DOHH2 (cell line): ENCODE results near the gene FAIM2.

Experiments used
- H3F3A ChIP-seq: fragments of 200-600 bp; sonication (generic), shearing (Covaris generic); 2 replicates; pipeline ENCODE4 v1.6.0; 2016; ENCODE audit warnings: antibody characterized with exemption, mild to moderate bottlenecking; ENCODE audit not compliant: control insufficient read depth, insufficient read depth
- H3K27ac ChIP-seq: fragments of 200-600 bp; sonication (generic); 2 replicates; pipeline ENCODE4 v1.5.1; 2014; ENCODE audit warnings: low read depth, mild to moderate bottlenecking, low read length, moderate library complexity
- H3K27me3 ChIP-seq: fragments of 200-600 bp; sonication (generic); 2 replicates; pipeline ENCODE4 v1.6.1; 2014; ENCODE audit warnings: mild to moderate bottlenecking, low read length, mixed read lengths; ENCODE audit not compliant: control insufficient read depth
- H3K36me3 ChIP-seq: fragments of 200-600 bp; sonication (generic); 2 replicates; pipeline ENCODE4 v1.6.1; 2014; ENCODE audit warnings: mild to moderate bottlenecking, low read length, moderate library complexity, mixed read lengths; ENCODE audit not compliant: control insufficient read depth
- H3K4me1 ChIP-seq: fragments of 200-600 bp; sonication (generic); 2 replicates; pipeline ENCODE4 v1.6.1; 2014; ENCODE audit warnings: mild to moderate bottlenecking, low read length, mixed read lengths; ENCODE audit not compliant: control insufficient read depth
- H3K4me2 ChIP-seq: fragments of 200-600 bp; sonication (generic); 2 replicates; pipeline ENCODE4 v1.6.0; 2014; ENCODE audit warnings: mild to moderate bottlenecking, low read length, moderate library complexity
- H3K4me3 ChIP-seq: fragments of 200-600 bp; sonication (generic); 2 replicates; pipeline ENCODE4 v1.5.1; 2014; ENCODE audit warnings: mild to moderate bottlenecking, low read length, mixed read lengths
- H3K79me2 ChIP-seq: fragments of 200-600 bp; sonication (generic); 2 replicates; pipeline ENCODE4 v1.6.1; 2014; ENCODE audit warnings: mild to moderate bottlenecking, low read length, mixed read lengths; ENCODE audit not compliant: control insufficient read depth
- H3K9me2 ChIP-seq: fragments of 200-600 bp; sonication (generic); replicated peaks from 2 replicates; pipeline ENCODE4 v1.6.1; 2014; ENCODE audit warnings: mild to moderate bottlenecking, low read length, mixed read lengths; ENCODE audit not compliant: control insufficient read depth
- H3K9me3 ChIP-seq: fragments of 200-600 bp; sonication (generic); 2 replicates; pipeline ENCODE4 v1.6.1; 2014; ENCODE audit warnings: antibody characterized with exemption, low read length, mixed read lengths; ENCODE audit not compliant: control insufficient read depth, insufficient read depth
- H4K20me1 ChIP-seq: fragments of 200-600 bp; sonication (generic); 2 replicates; pipeline ENCODE4 v1.6.0; 2014; ENCODE audit warnings: low read depth, mild to moderate bottlenecking, antibody characterized with exemption, low read length, moderate library complexity; ENCODE audit not compliant: control insufficient read depth, insufficient read depth
- CTCF ChIP-seq: fragments of 200-600 bp; sonication (generic); IDR thresholded peaks from one replicate; pipeline ENCODE4 v1.5.1; 2014; ENCODE audit warnings: antibody characterized with exemption, mild to moderate bottlenecking, low read depth, low read length; ENCODE audit not compliant: poor library complexity, severe bottlenecking
- EZH2phosphoT487 ChIP-seq: fragments of 200-600 bp; sonication (generic); IDR thresholded peaks from 2 replicates; pipeline ENCODE4 v1.6.1; 2017; ENCODE audit warnings: borderline replicate concordance, mild to moderate bottlenecking, antibody characterized with exemption, low read length, moderate library complexity, mixed read lengths

FAIM2 gene

GRCh38 chr12:49842519-49843352 lies 61.0 kb downstream of the FAIM2 start, which contains the start of gene BCDIN3D:
Gene BCDIN3D (minus strand): TSS chr12:49843106. CDS start chr12:49843087, 19 bp downstream.
- Histone ChIP-seq H4K20me1 (no peaks in the 10 kb centered on the region), H3K27ac (peak within 1 kb of the TSS; percentile 72)

GRCh38 chr12:49838973-49839633 lies 64.6 kb downstream of the FAIM2 start:
- H3K27me3 ChIP-seq: no peaks in the 10 kb centered on the region
- peaks cover 4% of the 10 kb centered on the region; the same call in 1 of the 2 replicates for H4K20me1 ChIP-seq
- peaks cover 26% of the 10 kb centered on the region for H3K4me1 ChIP-seq
- peak; percentile 86 for TF ChIP-seq CTCF
- TF ChIP-seq EZH2phosphoT487: no peak
- H3K4me2 ChIP-seq: no peak overlapping the region
- H3K9me3 ChIP-seq: no peaks in the 10 kb centered on the region
- no peak overlapping the region for H3K27ac ChIP-seq
- H3K36me3 ChIP-seq: peaks cover 16% of the 10 kb centered on the region
- H3K79me2 ChIP-seq: peaks cover 12% of the 10 kb centered on the region
- H3F3A ChIP-seq: peaks cover 21% of the 10 kb centered on the region
- no peak overlapping the region for H3K4me3 ChIP-seq
- no peaks in the 10 kb centered on the region for H3K9me2 ChIP-seq

More at GRCh38 chr12:49842519-49843352, 61.0 kb downstream of the FAIM2 start, which contains the start of gene BCDIN3D:
- Histone ChIP-seq H3K9me3 (no peaks in the 10 kb centered on the region), H3K4me1 (peaks cover 34% of the 10 kb centered on the region), H3K4me3 (peak within 1 kb of the TSS; percentile 91), H3K79me2 (peaks cover 12% of the 10 kb centered on the region), H3K4me2 (peak within 1 kb of the TSS; percentile 85), H3F3A (peaks cover 26% of the 10 kb centered on the region), H3K27me3 (no peaks in the 10 kb centered on the region), H3K36me3 (peaks cover 16% of the 10 kb centered on the region), H3K9me2 (no peaks in the 10 kb centered on the region)
- TF ChIP-seq CTCF (no peak), EZH2phosphoT487 (no peak)

- H3K27me3 ChIP-seq: no peaks in the 10 kb centered on the region
- TF ChIP-seq EZH2phosphoT487: no peak
- no peak for TF ChIP-seq CTCF
- H4K20me1 ChIP-seq: peaks cover 4% of the 10 kb centered on the region; the same call in 1 of the 2 replicates
- no peak overlapping the region for H3K27ac ChIP-seq
- no peaks in the 10 kb centered on the region for H3K9me2 ChIP-seq
- H3K4me2 ChIP-seq: no peak overlapping the region
- H3F3A ChIP-seq: no peaks in the 10 kb centered on the region
- peaks cover 10% of the 10 kb centered on the region for H3K4me1 ChIP-seq
- no peaks in the 10 kb centered on the region for H3K9me3 ChIP-seq
- peaks cover 7% of the 10 kb centered on the region for H3K79me2 ChIP-seq
- no peak overlapping the region for H3K4me3 ChIP-seq
- H3K36me3 ChIP-seq: peaks cover 1% of the 10 kb centered on the region; the same call in 1 of the 2 replicates
Observed at GRCh38 chr12:49832836-49833421, 70.8 kb downstream of the FAIM2 start.
